ENCODE results near the gene IRF9. TPM values are rescaled to one million over a fixed set of nuclear protein-coding genes. Genes with fewer than 3 reads are reported as not detected.

IRF9 gene
- total RNA-seq, 2 experiments from 2014 or later, result 35.1 to 39.1 TPM

DNA sequence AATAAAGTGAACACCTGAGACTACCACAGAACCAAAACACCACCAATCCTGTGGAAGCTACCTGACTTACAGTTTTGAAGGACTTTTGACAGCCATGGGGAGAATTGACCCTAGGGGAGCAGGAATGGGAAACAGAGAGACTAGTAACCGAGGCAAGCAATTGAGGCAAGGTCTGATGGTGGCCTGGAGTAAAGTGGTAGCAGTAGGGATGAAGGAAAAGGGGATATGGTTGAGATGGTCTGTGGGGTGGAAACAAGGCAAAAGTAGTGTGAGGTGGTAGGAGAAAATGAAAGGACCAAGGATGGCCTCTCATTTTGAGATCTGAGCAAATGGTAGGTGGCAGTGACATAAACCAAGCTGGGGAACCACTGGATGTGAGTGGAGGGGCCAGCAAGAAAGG lies 4.2 kb upstream of the IRF9 start:
- H3K4me1 ChIP-seq (ENCODE audit: insufficient read depth, low read length, poor library complexity, severe bottlenecking), result peaks cover 10% of the 10 kb centered on the region
- H3K9me3 ChIP-seq (ENCODE audit: low read length), result no peaks in the 10 kb centered on the region
- ChIA-PET CTCF (ENCODE audit: unreplicated experiment) (interaction anchor here (0.5 kb wide), 1 partner anchor 78 kb away, joined by 9 read pairs; no protein-coding TSS in a partner anchor), POLR2A (interaction anchor here (0.6 to 1.7 kb wide), 2 partner anchors 10 to 25 kb away, joined by 3 to 8 read pairs; partner anchors contain the start of genes PSME2 and RNF31)
- intact Hi-C loops (cut with micrococcal nuclease; ENCODE audit: unreplicated experiment), result no loop called here
- H3K36me3 ChIP-seq (ENCODE audit: insufficient read depth, low read length), result peaks cover 69% of the 10 kb centered on the region
- DNase-seq (ENCODE audit: low spot score), result no peak
- no peak overlapping the region for H2AFZ ChIP-seq (ENCODE audit: low read length)
- H3K4me3 ChIP-seq (ENCODE audit: low read depth, low read length, poor library complexity, severe bottlenecking), result no peak overlapping the region
- H3K9me2 ChIP-seq (ENCODE audit: insufficient read depth, low read length), result no peaks in the 10 kb centered on the region
- TF ChIP-seq, protein P1, sequence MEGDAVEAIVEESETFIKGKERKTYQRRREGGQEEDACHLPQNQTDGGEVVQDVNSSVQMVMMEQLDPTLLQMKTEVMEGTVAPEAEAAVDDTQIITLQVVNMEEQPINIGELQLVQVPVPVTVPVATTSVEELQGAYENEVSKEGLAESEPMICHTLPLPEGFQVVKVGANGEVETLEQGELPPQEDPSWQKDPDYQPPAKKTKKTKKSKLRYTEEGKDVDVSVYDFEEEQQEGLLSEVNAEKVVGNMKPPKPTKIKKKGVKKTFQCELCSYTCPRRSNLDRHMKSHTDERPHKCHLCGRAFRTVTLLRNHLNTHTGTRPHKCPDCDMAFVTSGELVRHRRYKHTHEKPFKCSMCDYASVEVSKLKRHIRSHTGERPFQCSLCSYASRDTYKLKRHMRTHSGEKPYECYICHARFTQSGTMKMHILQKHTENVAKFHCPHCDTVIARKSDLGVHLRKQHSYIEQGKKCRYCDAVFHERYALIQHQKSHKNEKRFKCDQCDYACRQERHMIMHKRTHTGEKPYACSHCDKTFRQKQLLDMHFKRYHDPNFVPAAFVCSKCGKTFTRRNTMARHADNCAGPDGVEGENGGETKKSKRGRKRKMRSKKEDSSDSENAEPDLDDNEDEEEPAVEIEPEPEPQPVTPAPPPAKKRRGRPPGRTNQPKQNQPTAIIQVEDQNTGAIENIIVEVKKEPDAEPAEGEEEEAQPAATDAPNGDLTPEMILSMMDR (conservative IDR thresholded peaks at IDR 0.05; ENCODE audit: low read length), result no peak
- TF ChIP-seq EZH2phosphoT487 (IDR thresholded peaks at IDR 0.05; ENCODE audit: borderline replicate concordance, low read depth, low read length), result no peak
- no peak overlapping the region for H3K4me2 ChIP-seq (ENCODE audit: low read length)
- H3K79me2 ChIP-seq (ENCODE audit: insufficient read depth, low read depth, low read length), result peaks cover 2% of the 10 kb centered on the region; the same call in 1 of the 2 replicates
- H4K20me1 ChIP-seq (ENCODE audit: insufficient read depth, low read length), result no peaks in the 10 kb centered on the region
- no peak overlapping the region for H3K27ac ChIP-seq (ENCODE audit: low read depth, low read length, poor library complexity, severe bottlenecking)
- no TSS peak for BruUV-seq (replicated peaks)

DNA sequence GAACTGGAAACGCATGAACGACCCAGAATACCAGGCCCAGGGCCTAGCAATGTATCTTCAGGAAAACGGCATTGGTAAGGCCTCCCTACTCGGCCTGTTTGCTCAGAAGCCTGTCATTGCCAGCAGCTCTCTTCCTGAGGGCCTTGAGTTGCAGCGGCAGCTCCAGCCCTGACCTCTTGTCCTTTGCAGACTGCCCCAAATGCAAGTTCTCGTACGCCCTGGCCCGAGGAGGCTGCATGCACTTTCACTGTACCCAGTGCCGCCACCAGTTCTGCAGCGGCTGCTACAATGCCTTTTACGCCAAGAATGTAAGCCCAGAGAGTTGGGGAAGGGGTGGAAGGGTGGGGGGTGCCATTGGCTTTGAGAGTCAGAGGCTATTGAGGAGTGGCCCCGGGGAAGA lies 3.7 kb upstream of the IRF9 start:
- CTCF ChIA-PET (ENCODE audit: unreplicated experiment), result no interaction called here
- BruUV-seq (replicated peaks), result no TSS peak
- no peak overlapping the region for H3K27ac ChIP-seq (ENCODE audit: low read depth, low read length, poor library complexity, severe bottlenecking)
- TF ChIP-seq, protein P1 (conservative IDR thresholded peaks at IDR 0.05; ENCODE audit: low read length), result no peak
- no peak for TF ChIP-seq EZH2phosphoT487 (IDR thresholded peaks at IDR 0.05; ENCODE audit: borderline replicate concordance, low read depth, low read length)
- no peak for DNase-seq (ENCODE audit: low spot score)
- H3K9me2 ChIP-seq (ENCODE audit: insufficient read depth, low read length), result no peaks in the 10 kb centered on the region
- peaks cover 65% of the 10 kb centered on the region for H3K36me3 ChIP-seq (ENCODE audit: insufficient read depth, low read length)
- intact Hi-C loops (cut with micrococcal nuclease; ENCODE audit: unreplicated experiment), result no loop called here
- H2AFZ ChIP-seq (ENCODE audit: low read length), result no peak overlapping the region
- no peaks in the 10 kb centered on the region for H4K20me1 ChIP-seq (ENCODE audit: insufficient read depth, low read length)
- H3K79me2 ChIP-seq (ENCODE audit: insufficient read depth, low read depth, low read length), result peaks cover 6% of the 10 kb centered on the region; the same call in 1 of the 2 replicates
- H3K4me1 ChIP-seq (ENCODE audit: insufficient read depth, low read length, poor library complexity, severe bottlenecking), result peaks cover 14% of the 10 kb centered on the region
- no peak overlapping the region for H3K4me2 ChIP-seq (ENCODE audit: low read length)
- no peaks in the 10 kb centered on the region for H3K9me3 ChIP-seq (ENCODE audit: low read length)
- H3K4me3 ChIP-seq (ENCODE audit: low read depth, low read length, poor library complexity, severe bottlenecking), result no peak overlapping the region
- POLR2A ChIA-PET, result no interaction called here

GRCh38 chr14:24159777-24160498 lies 1.1 kb upstream of the IRF9 start:
- H3K36me3 ChIP-seq (ENCODE audit: insufficient read depth, low read length), result peaks cover 69% of the 10 kb centered on the region
- H3K27ac ChIP-seq (ENCODE audit: low read depth, low read length, poor library complexity, severe bottlenecking), result no peak overlapping the region
- no peak overlapping the region for H3K4me3 ChIP-seq (ENCODE audit: low read depth, low read length, poor library complexity, severe bottlenecking)
- ChIA-PET CTCF (ENCODE audit: unreplicated experiment) (interaction anchor here (2.1 kb wide), 1 partner anchor 52 kb away, joined by 8 read pairs; no protein-coding TSS in a partner anchor), POLR2A (interaction anchor here (0.7 to 2.7 kb wide), 3 partner anchors 11 to 597 kb away, joined by 3 to 15 read pairs (median 4); partner anchors contain the start of genes PSME2 and RNF31)
- peaks cover 7% of the 10 kb centered on the region; the same call in 1 of the 2 replicates for H3K79me2 ChIP-seq (ENCODE audit: insufficient read depth, low read depth, low read length)
- no peaks in the 10 kb centered on the region for H4K20me1 ChIP-seq (ENCODE audit: insufficient read depth, low read length)
- no TSS peak for BruUV-seq (replicated peaks)
- peaks cover 16% of the 10 kb centered on the region for H3K4me1 ChIP-seq (ENCODE audit: insufficient read depth, low read length, poor library complexity, severe bottlenecking)
- intact Hi-C loops (cut with micrococcal nuclease; ENCODE audit: unreplicated experiment), result loop anchor here (2.0 kb wide), 1 partner anchor 29 kb away; the partner anchor contains the start of gene IPO4
- DNase-seq (ENCODE audit: low spot score), result no peak
- H3K9me2 ChIP-seq (ENCODE audit: insufficient read depth, low read length), result no peaks in the 10 kb centered on the region
- H3K9me3 ChIP-seq (ENCODE audit: low read length), result no peaks in the 10 kb centered on the region
- TF ChIP-seq, protein P1 (conservative IDR thresholded peaks at IDR 0.05; ENCODE audit: low read length), result no peak
- TF ChIP-seq EZH2phosphoT487 (IDR thresholded peaks at IDR 0.05; ENCODE audit: borderline replicate concordance, low read depth, low read length), result no peak
- no peak overlapping the region for H2AFZ ChIP-seq (ENCODE audit: low read length)
- no peak overlapping the region for H3K4me2 ChIP-seq (ENCODE audit: low read length)

Data from OCI-LY7 (cell line).